ENCODE results near the gene TIMP4.

DNA sequence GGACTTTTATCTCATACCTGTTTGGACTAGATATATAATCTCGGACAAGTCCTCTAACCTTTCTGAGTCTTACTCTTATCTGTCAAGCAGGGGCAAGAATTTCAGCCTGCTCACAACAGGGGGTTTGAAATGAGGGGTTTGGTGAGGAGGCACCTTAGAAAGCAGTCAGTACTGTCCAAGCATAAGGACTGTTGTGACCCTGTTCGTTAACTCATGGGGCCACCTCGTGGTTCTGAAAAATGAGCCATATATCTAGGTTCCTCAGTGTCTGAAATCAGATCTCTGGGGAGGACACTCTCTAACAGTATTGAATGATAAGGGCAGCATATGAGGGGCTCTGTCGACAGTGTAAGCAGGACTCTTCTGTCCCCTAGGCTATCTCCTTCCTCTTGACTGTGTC, 7.2 kb upstream of the TIMP4 start:
- TF ChIP-seq EZH2 (IDR thresholded peaks at IDR 0.05; ENCODE audit: borderline replicate concordance, low read length) = no peak
- TF ChIP-seq, protein P1, sequence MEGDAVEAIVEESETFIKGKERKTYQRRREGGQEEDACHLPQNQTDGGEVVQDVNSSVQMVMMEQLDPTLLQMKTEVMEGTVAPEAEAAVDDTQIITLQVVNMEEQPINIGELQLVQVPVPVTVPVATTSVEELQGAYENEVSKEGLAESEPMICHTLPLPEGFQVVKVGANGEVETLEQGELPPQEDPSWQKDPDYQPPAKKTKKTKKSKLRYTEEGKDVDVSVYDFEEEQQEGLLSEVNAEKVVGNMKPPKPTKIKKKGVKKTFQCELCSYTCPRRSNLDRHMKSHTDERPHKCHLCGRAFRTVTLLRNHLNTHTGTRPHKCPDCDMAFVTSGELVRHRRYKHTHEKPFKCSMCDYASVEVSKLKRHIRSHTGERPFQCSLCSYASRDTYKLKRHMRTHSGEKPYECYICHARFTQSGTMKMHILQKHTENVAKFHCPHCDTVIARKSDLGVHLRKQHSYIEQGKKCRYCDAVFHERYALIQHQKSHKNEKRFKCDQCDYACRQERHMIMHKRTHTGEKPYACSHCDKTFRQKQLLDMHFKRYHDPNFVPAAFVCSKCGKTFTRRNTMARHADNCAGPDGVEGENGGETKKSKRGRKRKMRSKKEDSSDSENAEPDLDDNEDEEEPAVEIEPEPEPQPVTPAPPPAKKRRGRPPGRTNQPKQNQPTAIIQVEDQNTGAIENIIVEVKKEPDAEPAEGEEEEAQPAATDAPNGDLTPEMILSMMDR (conservative IDR thresholded peaks at IDR 0.05 in 1 of 2, IDR thresholded peaks at IDR 0.05 in 1 of 2; ENCODE audit: extremely low read depth in 1 of 2, insufficient read depth in 1 of 2, low read depth in 1 of 2, low read length in 2 of 2) = no peak
